ENCODE data around the gene AKR1D1.
"Not testable (repeated sequence)": the region's sequence is repeated elsewhere in the genome, so short reads cannot be mapped to it uniquely, and the experiment has no call there.

Gene AKR1D1, protein sequence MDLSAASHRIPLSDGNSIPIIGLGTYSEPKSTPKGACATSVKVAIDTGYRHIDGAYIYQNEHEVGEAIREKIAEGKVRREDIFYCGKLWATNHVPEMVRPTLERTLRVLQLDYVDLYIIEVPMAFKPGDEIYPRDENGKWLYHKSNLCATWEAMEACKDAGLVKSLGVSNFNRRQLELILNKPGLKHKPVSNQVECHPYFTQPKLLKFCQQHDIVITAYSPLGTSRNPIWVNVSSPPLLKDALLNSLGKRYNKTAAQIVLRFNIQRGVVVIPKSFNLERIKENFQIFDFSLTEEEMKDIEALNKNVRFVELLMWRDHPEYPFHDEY

DNA sequence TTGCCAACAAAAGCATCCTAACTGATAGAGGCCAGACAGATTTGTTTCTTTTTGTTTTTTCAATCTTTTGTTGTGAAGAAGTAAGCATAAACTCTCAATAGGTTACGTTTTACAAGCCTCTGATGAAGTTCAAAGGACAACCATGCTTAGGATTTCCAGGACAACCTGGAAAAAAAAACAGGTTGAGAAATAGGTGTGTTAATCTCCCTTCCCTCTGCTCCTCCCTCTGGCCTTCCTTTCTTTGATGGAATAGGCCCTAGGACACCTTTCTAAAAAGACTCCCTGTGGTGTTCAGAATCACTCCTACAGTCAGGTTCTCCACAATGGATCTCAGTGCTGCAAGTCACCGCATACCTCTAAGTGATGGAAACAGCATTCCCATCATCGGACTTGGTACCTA lies at the start of gene AKR1D1:
TSS of gene AKR1D1 (plus strand) at position 264 of the 400 bp plus-strand sequence. CDS start at position 324, 60 bp downstream.
- no peak for DNase-seq

DNA sequence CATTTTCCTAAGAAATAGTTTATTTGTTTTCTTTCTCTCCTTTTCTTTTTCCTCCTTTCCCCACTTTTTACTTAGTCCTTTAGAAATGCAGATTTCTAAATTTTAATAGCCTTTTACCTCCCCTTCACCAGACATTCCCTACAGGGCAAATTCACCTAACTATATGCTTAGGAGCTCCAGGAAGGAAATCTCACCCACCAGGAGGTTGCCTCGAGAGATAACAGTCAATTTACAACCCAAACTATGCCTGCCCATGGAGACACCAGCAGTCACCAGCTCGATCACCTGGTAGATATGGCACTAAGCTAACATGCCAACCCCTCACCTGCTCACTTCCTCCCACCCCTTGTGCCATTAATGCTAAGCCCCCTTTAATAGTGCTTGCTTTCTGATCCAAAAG lies 49.2 kb upstream of the AKR1D1 start:
- DNase-seq = no peak

GRCh38 chr7:138029126-138029525 lies 47.1 kb upstream of the AKR1D1 start:
- no peak for DNase-seq

DNA sequence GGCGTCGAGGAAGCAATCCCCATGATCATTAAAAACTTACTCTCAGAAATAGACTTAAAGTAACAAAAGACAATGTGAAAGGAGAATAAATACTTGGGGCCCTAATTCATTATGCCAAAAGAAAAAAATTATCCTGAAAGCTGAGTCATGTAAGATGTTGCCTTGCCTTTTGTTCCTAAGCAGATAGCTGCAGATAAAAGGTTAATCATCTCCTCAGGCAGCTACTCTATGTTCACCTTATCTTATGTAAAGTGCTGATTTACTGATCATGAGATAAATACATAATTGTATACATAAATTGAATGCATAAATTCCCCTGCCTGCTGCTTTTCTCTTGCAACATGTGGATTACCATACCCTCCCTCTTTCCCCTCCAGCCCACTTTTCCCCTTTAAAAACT lies 46.3 kb upstream of the AKR1D1 start:
- no peak for DNase-seq

DNA sequence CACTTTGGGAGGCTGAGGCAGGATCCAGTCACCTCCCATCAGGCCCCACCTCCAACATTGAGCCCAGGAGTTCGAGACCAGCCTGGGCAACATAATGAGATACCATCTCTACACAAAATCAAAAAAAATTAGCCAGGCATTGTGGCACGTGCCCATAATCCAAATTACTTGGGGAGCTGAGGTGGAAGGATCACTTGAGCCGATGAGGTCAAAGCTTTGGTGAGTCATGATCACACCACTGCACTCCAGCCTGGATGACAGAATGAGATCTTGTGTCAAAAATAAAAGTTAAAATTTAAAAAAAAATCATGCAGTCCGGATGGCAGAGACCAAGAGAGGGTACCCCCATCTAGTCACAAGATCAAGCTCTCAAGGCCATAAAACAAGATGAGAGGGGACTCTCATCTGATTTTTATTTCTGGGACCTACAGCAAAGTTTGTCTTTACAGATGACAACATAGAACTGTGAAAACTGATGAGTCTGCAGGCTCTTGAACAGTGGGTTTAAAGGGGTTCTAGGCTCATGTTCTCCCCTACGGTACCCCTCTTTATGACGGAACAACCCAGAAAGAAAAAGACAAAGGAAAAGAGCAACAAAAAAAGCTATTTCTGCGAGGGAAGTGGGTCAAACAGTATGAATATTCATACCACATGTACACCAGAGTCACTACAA lies 45.4 kb upstream of the AKR1D1 start:
- no peak for DNase-seq

DNA sequence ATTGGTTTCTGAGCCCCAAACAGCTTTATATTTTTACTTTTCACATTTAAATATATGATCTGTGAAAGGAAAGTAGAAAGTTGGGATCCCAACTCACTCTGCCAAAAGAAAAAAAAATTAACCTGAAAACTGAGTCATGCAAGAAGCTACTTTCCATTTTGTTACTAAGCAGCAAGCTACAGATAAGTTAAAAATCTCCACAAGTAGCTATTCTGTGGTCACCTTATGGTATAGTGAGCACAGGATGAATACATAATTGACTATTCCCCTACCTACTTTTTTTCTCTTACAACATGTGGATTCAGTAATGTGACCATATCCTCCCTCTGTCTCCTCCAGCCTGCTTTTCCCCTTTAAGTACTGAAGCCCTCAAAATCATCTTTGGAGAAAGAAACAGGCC lies 44.1 kb upstream of the AKR1D1 start:
- DNase-seq = no peak

- DNase-seq = no peak
Measured at GRCh38 chr7:138032770-138033169, 43.5 kb upstream of the AKR1D1 start.

- DNase-seq = no peak
Measured at GRCh38 chr7:138033241-138033640, 43.0 kb upstream of the AKR1D1 start.

GRCh38 chr7:138036135-138036534 lies 40.1 kb upstream of the AKR1D1 start:
- no peak for DNase-seq

GRCh38 chr7:138040063-138040462 lies 36.2 kb upstream of the AKR1D1 start:
- DNase-seq = not testable (repeated sequence)

- DNase-seq = no peak
Measured at GRCh38 chr7:138044897-138045296, 31.4 kb upstream of the AKR1D1 start.

DNA sequence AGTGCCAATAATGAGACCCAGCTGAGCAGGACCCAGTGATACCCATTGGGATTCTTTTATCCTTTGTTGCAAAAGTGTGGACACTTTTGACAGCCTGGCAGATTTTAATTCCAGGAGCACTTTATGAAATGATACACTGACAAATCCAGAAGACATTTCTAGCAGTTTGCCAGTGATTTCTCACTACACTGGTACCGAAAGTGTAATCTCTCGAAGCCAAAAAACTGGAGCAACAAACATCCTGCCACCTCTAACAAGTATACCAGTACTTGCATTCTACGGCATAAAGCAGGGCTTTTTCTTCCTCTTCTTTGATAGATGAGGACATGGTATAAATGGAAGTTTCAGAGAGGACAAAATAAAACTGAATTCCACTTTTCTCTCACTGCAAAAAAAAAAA lies 28.4 kb upstream of the AKR1D1 start:
- DNase-seq = no peak

DNA sequence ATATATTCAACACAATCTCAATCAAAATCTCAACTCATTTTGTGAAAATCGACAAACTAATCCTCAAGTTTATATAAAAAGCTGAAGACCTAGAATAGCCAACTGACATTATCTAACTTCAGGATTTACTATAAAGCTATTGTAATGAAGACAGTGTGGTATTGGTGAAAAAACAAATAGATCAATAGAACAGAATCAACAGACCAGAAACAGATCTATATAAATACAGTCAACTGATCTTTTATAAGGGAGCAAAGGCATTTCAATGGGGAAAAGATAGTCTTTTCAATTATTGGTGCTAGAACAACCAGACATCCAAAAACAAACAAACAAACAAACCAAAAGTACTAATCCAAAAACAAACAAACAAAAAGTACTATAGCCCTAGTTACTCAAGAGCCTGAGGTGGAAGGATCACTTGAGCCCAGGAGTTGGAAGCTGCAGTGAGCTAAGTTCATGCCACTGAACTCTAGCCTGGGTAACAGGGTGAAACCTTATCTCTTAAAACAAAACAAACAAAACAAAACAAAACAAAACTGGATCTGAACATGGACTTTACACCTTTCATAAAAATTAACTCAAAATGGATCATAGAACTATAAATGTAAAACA lies 26.6 kb upstream of the AKR1D1 start:
- DNase-seq = no peak

DNA sequence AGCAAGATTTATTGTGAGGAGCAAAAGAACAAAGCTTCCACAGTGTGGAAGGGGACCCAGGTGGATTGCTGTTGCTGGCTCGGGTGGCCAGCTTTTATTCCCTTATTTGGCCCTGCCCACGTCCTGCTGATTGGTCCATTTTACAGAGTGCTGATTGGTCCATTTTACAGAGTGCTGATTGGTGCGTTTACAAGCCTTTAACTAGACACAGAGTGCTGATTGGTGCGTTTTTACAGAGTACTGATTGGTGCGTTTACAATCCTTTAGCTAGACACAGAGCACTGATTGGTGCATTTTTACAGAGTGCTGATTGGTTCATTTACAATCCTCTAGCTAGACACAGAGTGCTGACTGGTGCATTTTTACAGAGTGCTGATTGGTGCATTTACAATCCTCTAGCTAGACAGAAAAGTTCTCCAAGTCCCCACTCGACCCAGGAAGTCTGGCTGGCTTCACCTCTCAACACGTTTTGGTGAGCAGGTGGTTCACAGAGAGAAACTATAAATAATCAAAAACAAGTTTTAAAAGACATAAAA lies 24.5 kb upstream of the AKR1D1 start:
- not testable (repeated sequence) for DNase-seq

DNA sequence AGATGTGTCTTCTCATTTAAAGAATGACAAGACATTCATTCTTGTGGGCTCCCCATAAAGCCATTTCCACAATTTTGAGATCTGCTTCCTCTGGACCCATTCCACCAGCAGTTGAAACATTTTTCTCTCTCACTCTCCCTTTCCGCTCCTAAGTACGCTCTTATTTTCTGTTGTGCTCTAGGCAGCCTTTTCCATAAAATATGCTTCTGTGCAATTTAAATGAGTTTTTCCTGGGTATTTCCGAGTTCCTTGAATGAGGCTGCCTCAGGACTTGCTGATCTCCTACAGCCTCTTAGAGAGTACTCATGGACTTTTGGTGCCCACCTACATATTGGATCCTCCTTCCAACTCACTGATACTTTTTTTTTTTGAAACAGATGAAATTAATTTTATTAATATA lies 23.6 kb upstream of the AKR1D1 start:
- DNase-seq = no peak

DNA sequence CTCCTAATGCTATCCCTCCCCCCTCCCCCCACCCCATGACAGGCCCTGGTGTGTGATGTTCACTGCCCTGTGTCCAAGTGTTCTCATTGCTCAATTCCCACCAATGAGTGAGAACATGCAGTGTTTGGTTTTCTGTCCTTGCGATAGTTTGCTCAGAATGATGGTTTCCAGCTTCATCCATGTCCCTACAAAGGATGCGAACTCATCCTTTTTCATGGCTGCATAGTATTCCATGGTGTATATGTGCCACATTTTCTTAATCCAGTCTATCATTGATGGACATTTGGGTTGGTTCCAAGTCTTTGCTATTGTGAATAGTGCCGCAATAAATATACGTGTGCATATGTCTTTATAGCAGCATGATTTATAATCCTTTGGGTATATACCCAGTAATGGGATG lies 20.6 kb upstream of the AKR1D1 start:
- DNase-seq = not testable (repeated sequence)

- DNase-seq = no peak
Measured at GRCh38 chr7:138063400-138063799, 12.9 kb upstream of the AKR1D1 start.

DNA sequence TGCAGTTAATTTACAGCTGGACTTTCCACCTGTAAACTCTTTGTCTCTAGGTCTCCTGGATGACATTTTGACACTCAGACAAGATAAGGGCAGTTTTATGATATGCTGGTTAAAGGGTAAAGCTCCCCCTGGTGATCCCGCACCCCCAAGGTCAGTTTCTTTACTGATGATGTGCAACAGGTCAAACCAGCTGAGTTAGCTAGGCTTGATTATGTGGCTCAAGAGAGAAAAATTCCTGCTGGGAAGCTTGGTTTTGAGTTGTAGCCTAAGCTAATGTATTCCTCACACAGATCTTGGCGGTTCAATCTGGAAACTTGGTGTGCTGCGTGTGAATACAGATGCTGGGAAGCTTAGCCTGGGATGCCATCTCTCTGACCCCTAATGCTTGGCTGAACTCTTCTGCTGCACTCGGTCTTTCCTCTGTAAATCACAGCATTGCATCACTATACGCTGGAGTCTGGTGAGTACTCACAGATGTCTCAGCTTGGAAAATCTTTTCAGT lies 11.4 kb upstream of the AKR1D1 start:
- no peak for DNase-seq

DNA sequence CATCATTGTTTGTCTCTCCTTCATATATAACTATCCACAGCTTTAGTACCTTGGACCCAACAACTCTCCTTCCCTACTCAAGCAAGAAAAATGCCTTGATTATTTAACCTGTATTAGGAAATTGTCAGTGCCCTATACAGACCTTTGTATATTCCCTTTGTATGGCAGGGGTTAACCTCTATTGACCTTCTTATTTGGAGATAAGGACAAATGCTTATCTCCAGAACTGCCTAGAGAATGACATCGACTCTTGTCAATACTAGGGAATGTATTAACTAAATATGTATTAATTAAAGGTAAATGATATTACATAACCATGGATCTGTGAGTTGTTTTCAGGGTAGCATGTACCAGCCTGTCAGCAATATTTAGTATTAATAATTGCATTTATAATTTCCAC lies 10.4 kb upstream of the AKR1D1 start:
- no peak for DNase-seq

- no peak for DNase-seq
Measured at GRCh38 chr7:138066954-138067394, 9.3 kb upstream of the AKR1D1 start.

GRCh38 chr7:138067774-138068173 lies 8.5 kb upstream of the AKR1D1 start:
- DNase-seq = no peak

DNA sequence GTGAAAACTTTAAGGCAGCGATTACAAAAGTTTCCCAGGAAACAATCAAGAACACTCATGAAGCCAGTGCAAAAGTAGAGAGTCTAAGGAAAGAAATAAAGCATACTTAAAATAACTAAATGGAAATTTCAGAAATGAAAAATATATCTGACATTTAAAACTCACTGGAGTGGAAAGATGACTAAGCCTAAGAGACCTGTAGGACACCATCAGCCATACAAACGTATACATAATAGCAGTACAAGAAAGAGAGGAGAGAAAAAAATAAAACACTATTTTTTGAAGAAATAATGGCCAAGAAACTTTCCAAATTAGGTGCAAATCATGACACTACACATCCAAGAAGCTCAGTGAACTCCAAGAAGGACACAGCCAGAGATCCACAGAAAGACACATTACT lies 5.4 kb upstream of the AKR1D1 start:
- DNase-seq = no peak

DNA sequence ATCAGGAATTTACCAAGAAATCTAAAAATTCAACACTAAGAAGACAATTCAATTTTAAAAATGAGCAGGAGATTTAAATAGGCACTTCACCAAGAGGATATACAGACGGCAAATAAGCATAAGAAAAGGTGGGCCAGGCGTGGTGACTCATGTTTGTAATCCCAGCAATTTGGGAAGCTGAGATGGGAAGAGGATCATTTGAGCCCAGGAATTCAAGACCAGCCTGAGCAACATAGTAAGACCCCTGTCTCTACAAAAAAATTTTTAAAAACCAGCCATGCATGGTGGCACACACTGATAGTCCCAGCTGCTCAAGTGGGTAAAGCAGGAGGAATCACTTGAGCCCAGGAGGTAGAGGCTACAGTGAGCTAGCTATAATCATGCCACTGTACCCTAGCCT lies 3.5 kb upstream of the AKR1D1 start:
- no peak for DNase-seq

DNA sequence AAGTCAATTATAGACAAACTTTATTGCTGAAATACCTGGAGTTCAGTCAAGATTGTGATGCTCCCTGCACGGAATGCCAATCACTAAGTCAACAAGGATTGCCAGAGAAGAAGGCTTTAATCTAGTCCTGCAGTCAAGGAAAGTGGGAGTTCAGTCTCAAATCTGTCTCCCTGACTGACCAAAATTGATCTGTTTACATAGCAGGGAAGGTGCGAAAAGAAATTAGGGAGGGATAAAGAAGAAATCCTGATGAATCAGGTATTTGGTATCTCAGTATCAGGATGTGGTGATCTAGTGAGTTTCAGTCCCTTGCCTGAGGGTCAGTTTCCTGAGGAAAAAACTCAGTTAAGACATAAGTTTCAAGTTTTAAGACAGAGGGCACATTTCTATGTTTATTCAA lies 2.1 kb upstream of the AKR1D1 start:
- no peak for DNase-seq
